Activated CD4-positive, CD25-positive, alpha-beta regulatory T cell treated with anti-CD3 and anti-CD28 coated beads, Interleukin-2, amount 50 U/mL, for 16 hours (primary cell): Measurements from ENCODE around the gene RUFY4.
"Not testable (repeated sequence)": the region's sequence is repeated elsewhere in the genome, so short reads cannot be mapped to it uniquely, and the experiment has no call there.

Experiments
- DNase-seq: peaks from one replicate; pipeline ENCODE4 v3.0.0-alpha.2; 2020; ENCODE audit warnings: low read depth, low spot score

RUFY4 gene

GRCh38 chr2:218031771-218032257 is 37.2 kb upstream of the RUFY4 start:
- DNase-seq, result no peak

- no peak for DNase-seq
Measured at GRCh38 chr2:218032336-218033171, 36.5 kb upstream of the RUFY4 start.

GRCh38 chr2:218033208-218033589 is 35.9 kb upstream of the RUFY4 start:
- DNase-seq, result no peak

GRCh38 chr2:218033590-218034496 is 35.2 kb upstream of the RUFY4 start:
- DNase-seq, result no peak

GRCh38 chr2:218034497-218035213 is 34.4 kb upstream of the RUFY4 start:
- DNase-seq, result peak; percentile 44

- no peak for DNase-seq
Measured at GRCh38 chr2:218035463-218036100, 33.5 kb upstream of the RUFY4 start.

- DNase-seq, result no peak
Measured at GRCh38 chr2:218036371-218036770, 32.7 kb upstream of the RUFY4 start.

GRCh38 chr2:218039171-218039570 is 29.9 kb upstream of the RUFY4 start:
- DNase-seq, result no peak

- no peak for DNase-seq
Measured at GRCh38 chr2:218040883-218041282, 28.2 kb upstream of the RUFY4 start.

GRCh38 chr2:218041302-218042168 is 27.5 kb upstream of the RUFY4 start:
- no peak for DNase-seq

- DNase-seq, result no peak
Measured at GRCh38 chr2:218043100-218043499, 26.0 kb upstream of the RUFY4 start.

- DNase-seq, result no peak
Measured at GRCh38 chr2:218043701-218044109, 25.3 kb upstream of the RUFY4 start.

GRCh38 chr2:218044599-218044998 is 24.5 kb upstream of the RUFY4 start:
- not testable (repeated sequence) for DNase-seq

- no peak for DNase-seq
Measured at GRCh38 chr2:218046238-218046637, 22.8 kb upstream of the RUFY4 start.

- no peak for DNase-seq
Measured at GRCh38 chr2:218047536-218048225, 21.4 kb upstream of the RUFY4 start.

- DNase-seq, result no peak
Measured at GRCh38 chr2:218051903-218052302, 17.1 kb upstream of the RUFY4 start.

GRCh38 chr2:218059289-218059688 is 9.8 kb upstream of the RUFY4 start:
- no peak for DNase-seq

- DNase-seq, result no peak
Measured at GRCh38 chr2:218060118-218060517, 8.9 kb upstream of the RUFY4 start.

GRCh38 chr2:218060950-218061660 is 7.9 kb upstream of the RUFY4 start:
- DNase-seq, result no peak
